GM21515 (cell line): ENCODE measurements around the gene ALDH18A1.

Experiments used
- ATAC-seq: cut with Tn5 transposase; IDR thresholded peaks from one replicate; pipeline ENCODE4 v1.9.1; 2021; ENCODE audit not compliant: unreplicated experiment

ALDH18A1 gene

DNA sequence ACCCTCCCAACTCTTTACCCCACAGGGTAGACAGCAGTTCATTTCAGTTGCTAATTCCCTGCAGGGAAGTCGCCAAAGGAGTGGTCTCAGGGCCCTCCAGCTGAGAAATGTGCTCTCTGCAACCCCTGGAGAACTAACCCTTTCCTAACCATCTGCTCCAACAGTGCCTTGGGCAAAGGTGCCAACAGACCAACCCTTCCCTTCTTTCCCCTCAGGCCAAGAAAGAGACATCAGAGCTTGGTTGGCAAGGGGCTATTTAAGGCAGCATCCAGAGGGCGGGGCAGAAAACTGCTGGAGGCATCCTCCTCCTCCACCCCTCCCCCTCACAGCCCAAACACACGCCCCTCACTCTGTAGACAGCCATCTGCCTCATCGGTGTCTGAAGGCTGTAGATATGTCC, 97.0 kb downstream of the ALDH18A1 start:
- ATAC-seq: no peak

DNA sequence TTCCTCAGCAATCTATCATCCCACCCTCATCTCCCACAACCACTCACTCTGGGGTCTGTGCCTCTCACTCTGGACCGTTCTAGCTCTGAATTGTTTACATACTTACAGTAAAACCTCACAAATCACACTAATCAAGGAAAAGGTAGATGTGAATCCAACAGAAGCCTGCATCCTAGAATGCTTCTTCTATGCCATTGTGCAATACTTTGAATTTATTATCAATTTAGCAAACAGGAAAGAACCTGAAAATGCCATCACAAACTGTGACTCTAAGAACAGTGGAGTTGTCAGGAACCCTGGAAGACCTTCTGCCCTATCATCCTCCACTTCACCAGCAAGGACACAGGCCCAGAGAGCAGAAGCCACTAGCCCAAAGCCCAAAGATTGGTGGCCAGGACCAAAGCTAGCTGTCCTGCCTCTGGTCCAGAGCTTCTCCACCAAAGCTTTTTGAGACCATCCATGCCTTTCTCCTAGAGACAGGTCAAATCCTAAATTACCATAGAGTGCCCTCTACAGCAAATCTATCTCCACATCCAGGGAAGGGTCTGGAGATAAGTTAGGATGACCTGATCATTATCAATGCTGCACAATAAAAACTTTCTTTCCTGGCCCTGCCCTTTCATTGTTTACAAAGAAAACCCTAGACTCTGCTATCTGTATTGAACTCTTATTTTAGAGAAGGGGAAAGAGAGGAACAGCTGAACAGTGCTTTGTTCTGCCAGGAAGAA, 97.8 kb downstream of the ALDH18A1 start:
- no peak for ATAC-seq

DNA sequence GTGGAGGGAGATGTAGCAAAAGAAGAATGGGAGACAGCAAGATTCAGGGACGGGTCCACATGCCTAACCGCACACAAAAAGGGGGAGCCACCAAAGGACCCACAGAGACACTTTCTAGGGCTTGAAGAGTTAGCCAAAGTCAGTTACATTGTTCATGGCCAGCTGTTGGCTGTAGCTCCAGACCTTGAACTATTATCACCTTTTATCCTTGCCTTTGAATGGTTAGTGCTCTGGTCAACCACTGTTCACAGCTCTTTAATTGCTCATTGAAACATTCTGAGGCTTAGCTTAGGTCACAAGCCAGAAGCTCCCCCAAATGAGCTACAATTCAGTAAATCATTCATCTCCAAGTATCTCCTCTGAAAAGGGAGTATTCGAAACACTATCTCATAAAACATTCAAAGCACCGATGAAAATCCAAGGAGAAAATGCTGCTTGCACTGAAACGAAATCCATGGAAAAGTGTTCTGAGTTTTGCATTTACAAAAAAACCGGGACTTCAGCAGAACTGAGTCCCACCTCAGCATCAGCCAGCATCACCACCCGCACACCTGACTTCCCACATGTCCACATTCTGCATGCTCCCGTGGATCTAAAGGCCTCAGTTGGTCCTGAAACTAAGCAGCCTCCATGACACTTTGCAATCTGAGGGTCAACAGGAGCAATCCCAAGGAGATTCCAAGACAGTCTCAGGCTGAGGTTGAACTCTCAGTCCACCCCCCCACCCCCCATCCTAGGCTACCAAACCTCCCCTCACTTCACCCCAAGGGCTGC, 99.3 kb downstream of the ALDH18A1 start:
- no peak for ATAC-seq
